Iris pigment epithelial cell (primary cell): Measurements from ENCODE around the gene BBS12.
"Not testable (repeated sequence)": the region's sequence is repeated elsewhere in the genome, so short reads cannot be mapped to it uniquely, and the experiment has no call there.

Experiments
- DNase-seq: peaks from one replicate; pipeline ENCODE4 v3.0.0-alpha.2; 2011; ENCODE audit warnings: low read depth

Gene BBS12

DNA sequence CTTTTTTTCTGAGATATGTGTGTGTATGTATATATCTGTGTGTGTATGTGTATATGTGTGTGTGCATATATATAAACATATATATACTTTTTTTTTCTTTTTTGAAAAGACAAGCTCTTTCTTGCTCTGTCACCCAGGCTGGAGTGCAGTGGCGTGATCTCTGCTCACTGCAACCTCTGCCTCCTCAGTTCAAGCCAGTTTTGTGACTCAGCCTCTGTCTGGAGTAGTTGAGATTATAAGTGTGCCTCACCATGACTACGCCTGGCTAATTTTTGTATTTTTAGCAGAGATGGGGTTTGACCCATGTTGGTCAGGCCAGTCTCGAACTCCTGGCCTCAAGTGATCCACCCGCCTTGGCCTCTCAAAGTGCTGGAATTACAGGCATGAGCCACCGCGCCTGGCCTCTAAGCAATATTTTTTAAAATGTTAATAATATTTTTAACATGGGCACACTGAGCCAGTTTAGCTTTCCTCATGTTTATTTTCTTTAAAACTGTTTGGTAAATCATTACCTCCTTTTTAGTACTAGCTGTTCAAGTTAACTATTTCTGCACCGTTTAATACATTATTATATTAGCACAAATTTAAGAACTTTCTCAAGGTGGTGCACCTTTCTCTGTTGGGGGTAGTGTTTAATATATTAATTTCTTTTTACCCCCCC is 33.3 kb downstream of the BBS12 start:
- DNase-seq: peak; percentile 92

DNA sequence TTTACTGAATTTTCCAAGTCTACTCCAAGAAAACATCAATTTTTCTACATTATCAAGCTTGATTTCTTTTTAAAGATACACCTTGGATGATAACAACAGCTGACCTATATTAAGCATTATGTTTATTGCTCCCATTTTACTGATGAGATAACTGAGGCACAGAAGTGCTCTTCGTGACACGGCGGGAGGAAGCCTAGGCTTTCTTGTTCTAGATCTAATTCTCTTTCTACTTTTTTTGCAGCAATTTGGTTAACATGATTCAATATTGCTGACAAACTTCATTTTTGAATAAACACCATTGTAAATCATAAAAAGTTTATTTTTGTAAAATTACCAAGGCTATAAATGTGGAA is 33.8 kb downstream of the BBS12 start:
- no peak for DNase-seq

GRCh38 chr4:122766950-122767349 is 34.4 kb downstream of the BBS12 start:
- no peak for DNase-seq

GRCh38 chr4:122771724-122772123 is 39.2 kb downstream of the BBS12 start:
- DNase-seq: no peak

DNA sequence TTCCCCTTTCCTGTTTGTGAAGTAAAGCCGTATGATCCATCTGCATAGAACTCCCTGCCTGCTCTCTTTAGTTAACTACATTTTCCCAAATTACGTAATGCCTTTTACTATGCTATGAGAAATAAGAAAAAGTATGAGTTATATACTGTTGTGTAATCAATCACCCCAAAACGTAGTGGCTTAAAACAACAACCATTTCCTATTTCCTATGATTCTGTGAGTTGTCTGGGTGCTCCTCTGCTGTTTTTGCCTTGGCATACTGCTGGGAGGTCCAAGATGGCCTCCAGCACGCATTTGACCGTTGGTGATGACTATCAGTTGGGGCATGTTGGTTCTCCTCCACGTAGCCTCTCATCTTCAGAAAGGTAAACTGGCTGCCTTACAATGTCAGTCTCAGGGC is 39.8 kb downstream of the BBS12 start:
- peak; percentile 78 for DNase-seq

DNA sequence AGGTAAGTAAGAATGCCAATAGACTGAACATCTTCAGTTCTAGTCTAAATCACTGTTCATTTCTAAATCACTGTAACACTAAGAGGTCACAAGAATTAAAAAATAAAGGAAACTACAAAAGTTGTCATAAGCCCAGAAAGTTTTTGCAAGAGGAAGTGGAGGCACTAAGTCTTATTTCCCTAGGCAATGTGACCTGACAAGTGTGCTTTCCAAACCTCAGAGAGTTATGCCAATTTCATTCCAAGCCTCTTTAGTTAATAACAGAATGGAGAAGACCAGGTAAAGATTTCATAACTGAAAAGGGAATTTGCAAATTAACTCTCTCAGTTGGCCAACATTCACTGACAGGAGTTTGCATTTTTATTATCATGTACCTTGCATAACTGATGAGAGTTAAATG is 40.5 kb downstream of the BBS12 start:
- DNase-seq: no peak

GRCh38 chr4:122775039-122775438 is 42.5 kb downstream of the BBS12 start:
- DNase-seq: no peak

- DNase-seq: no peak
Measured at GRCh38 chr4:122775987-122776836, 43.7 kb downstream of the BBS12 start.

- peak; percentile 62 for DNase-seq
Measured at GRCh38 chr4:122776916-122777315, 44.4 kb downstream of the BBS12 start.

GRCh38 chr4:122777846-122778673 is 45.6 kb downstream of the BBS12 start:
- DNase-seq: peak; percentile 88

DNA sequence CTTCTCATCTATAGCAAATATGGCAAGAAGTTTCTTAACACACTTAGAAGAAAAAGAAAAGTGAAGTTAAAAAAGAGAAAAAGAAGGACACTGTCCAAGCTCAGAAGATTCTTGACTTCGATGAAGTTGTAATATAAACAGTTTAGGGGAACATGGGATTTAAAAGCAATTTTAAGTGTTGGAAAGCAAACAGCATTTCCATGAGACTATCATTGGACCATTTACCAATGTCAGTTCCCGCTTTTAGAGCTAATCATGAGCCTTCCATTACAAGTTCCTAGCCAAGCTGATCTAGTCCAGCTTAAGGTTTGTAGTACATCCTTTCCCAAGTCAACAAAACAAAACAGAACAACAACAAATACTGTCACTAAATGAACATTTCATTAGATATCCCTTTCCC is 49.0 kb downstream of the BBS12 start:
- no peak for DNase-seq

GRCh38 chr4:122783301-122784215 is 51.1 kb downstream of the BBS12 start:
- peak; percentile 85 for DNase-seq

DNA sequence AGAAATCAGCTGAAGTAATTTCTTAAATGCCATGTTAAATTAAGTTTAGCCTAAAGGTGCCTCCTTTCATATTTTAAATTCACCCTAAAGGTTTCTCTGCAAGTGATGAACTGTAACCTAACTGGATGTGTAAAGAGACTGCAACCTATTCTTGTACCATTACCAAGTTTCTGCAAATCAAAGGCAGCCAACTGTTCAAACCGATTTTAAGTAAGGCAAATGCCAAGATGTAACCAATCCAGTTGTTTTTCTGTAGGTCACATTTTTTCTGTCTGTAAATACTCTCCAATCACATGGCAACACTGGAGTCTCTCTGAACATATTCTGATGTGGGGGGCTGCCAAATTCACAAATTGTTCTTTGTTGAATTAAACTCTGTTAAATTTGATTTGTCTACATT is 51.8 kb downstream of the BBS12 start:
- DNase-seq: no peak

DNA sequence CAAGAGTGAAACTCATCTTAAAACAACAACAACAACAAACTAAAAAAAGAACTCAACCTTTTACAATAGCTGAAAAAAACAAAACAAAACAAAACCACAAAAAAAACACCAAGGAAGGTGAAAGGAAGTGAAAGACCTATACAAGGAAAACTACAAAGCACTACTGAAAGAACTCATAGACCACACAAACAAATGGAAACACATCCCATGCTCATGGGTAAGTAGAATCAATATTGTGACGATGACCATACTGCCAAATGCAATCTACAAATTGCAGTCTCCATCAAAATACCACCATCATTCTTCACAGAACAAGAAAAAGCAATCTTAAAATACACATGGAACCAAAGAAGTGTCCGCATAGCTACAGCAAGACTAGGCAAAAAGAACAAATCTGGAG is 52.6 kb downstream of the BBS12 start:
- DNase-seq: no peak

DNA sequence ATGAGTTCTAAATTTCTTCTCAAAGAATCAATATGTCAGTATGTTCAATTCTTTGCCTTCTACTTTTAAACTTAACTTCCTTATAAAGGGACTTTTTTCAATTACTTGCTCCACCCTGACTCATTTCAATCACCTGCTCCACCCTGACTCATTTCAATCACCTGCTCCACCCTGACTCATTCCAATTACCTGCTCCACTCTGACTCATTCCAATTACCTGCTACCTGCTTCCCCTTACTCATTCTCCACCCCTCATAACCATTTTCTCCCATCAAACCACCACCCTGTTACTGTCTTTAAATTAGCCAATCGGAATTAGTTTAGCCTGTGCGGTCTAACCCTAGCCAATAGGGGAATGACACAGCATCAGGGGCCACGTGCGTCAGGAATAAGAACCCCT is 53.8 kb downstream of the BBS12 start:
- DNase-seq: not testable (repeated sequence)

- DNase-seq: not testable (repeated sequence)
Measured at GRCh38 chr4:122786920-122787319, 54.4 kb downstream of the BBS12 start.

DNA sequence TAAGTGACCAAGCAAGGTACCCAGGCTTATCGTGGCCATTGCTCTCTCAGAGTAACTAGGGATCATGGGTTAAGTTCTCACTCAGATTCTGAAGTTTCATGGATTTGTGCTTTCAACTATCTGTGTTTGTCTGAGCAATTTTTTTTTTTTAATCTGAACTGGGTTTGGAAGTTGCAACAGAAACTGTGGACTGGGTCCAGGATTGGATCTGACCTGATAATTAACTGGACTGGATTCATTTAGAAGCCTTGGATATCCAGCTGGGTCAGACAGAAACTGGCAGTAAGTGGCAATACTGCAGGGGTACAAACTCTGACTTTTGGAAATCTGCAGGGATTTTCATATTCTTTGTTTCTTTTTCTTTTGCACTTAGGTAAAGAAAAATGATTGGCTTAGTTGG is 55.4 kb downstream of the BBS12 start:
- no peak for DNase-seq

GRCh38 chr4:122788935-122789334 is 56.4 kb downstream of the BBS12 start:
- no peak for DNase-seq

DNA sequence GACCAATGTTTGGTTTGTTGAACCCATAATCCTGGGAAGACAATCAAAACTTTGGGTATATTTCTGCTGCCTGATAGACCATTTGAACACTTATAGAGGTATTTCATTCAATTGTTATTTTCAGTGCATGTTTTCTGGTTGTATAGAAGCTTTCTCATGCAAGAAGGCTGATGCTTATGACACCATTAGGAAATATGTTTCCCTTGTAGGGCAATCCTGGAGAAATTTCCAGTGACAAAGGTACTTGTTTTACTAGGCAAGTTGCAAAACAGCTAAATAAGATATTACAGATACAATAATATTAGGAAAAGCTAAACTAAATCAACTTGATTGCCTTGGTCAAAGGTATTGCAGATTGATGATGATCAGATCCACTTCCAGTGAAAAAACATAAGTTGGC is 61.3 kb downstream of the BBS12 start:
- DNase-seq: no peak
